Common myeloid progenitor, CD34-positive (primary cell): ENCODE measurements around the gene TMC3.
A peak's percentile ranks its signal among the peaks of the same experiment; 100 is the strongest.

ENCODE experiments used
- CTCF ChIA-PET: fragments of 350-600 bp; sonication (Branson Sonifier 250); formaldehyde crosslinking; loops from one replicate; lab custom pipeline; 2021; ENCODE audit warnings: antibody characterized with exemption; lab: Charles Lee
- POLR2A ChIA-PET: fragments of 350-600 bp; sonication (Branson Sonifier 250); formaldehyde crosslinking; loops from one replicate; lab custom pipeline; 2021; ENCODE audit warnings: antibody characterized with exemption; lab: Charles Lee
- DNase-seq, 3 donors: peaks; one replicate each; pipeline versions ENCODE4 v3.0.0 to v3.0.0-alpha.2; 2013
- H3K27ac ChIP-seq, 2 experiments: 1 replicate in 1 of 2; 2 replicates in 1 of 2; pipeline ENCODE4 v1.7.0; 2013; ENCODE audit warnings: inconsistent platforms in 2 of 2, low read length in 2 of 2, mild to moderate bottlenecking in 2 of 2, low read depth in 1 of 2, moderate library complexity in 1 of 2; ENCODE audit not compliant: severe bottlenecking in 2 of 2, insufficient read depth in 1 of 2, poor library complexity in 1 of 2
- H3K27me3 ChIP-seq, 5 experiments: replicated peaks in 2 of 5; 1 replicate in 3 of 5; 2 replicates in 2 of 5; pipeline versions ENCODE4 v1.6.1 to v1.7.0; 2013; ENCODE audit warnings: low read length in 4 of 5, mild to moderate bottlenecking in 2 of 5, moderate library complexity in 2 of 5, inconsistent platforms in 1 of 5; ENCODE audit not compliant: insufficient read depth in 5 of 5, control insufficient read depth in 4 of 5
- H3K36me3 ChIP-seq, 4 experiments: 1 replicate in 2 of 4; 2 replicates in 2 of 4; pipeline versions ENCODE4 v1.6.1 to v1.7.0; 2013; ENCODE audit warnings: low read length in 3 of 4, control low read depth in 1 of 4, mild to moderate bottlenecking in 1 of 4; ENCODE audit not compliant: control insufficient read depth in 4 of 4, insufficient read depth in 4 of 4
- H3K4me1 ChIP-seq, 4 experiments: 1 replicate in 3 of 4; 2 replicates in 1 of 4; pipeline versions ENCODE4 v1.6.1 to v1.7.1; 2013; ENCODE audit warnings: low read length in 3 of 4, mild to moderate bottlenecking in 3 of 4, control low read depth in 1 of 4, inconsistent platforms in 1 of 4, moderate library complexity in 1 of 4; ENCODE audit not compliant: control insufficient read depth in 4 of 4, insufficient read depth in 4 of 4; ENCODE audit errors: control extremely low read depth in 1 of 4
- H3K4me3 ChIP-seq, 7 experiments: 1 replicate in 4 of 7; 2 replicates in 3 of 7; pipeline versions ENCODE4 v1.5.1 to v1.7.0; 2013; ENCODE audit warnings: mild to moderate bottlenecking in 7 of 7, low read length in 6 of 7, moderate library complexity in 6 of 7, inconsistent platforms in 2 of 7, low read depth in 2 of 7, control low read depth in 1 of 7; ENCODE audit not compliant: insufficient read depth in 4 of 7, control insufficient read depth in 1 of 7; ENCODE audit errors: extremely low read depth in 1 of 7
- H3K9me3 ChIP-seq, 5 experiments: 1 replicate in 4 of 5; 2 replicates in 1 of 5; pipeline versions ENCODE4 v1.6.1 to v1.7.1; 2013; ENCODE audit warnings: low read length in 4 of 5, mild to moderate bottlenecking in 2 of 5, inconsistent platforms in 1 of 5, low read depth in 1 of 5, moderate library complexity in 1 of 5; ENCODE audit not compliant: control insufficient read depth in 4 of 5, insufficient read depth in 2 of 5; ENCODE audit errors: control extremely low read depth in 1 of 5
- WGBS: methylation state at CpG from one replicate; pipeline ENCODE4 v1.1.5; 2013; ENCODE audit not compliant: insufficient coverage; 5-methylcytosine and 5-hydroxymethylcytosine counted together

The TMC3 gene

GRCh38 chr15:81387621-81388435, 13.8 kb upstream of the TMC3 start:
- ChIA-PET POLR2A (no interaction called here), CTCF (interaction anchor here (0.6 to 2.4 kb wide), 6 partner anchors 11 to 557 kb away, joined by 3 to 9 read pairs (median 4); no protein-coding TSS in a partner anchor)
- WGBS, result 99% methylated on average over 12 of the region's 12 CpGs
- H3K4me3 ChIP-seq, result no peak overlapping the region
- H3K36me3 ChIP-seq, result no peaks in the 10 kb centered on the region
- H3K27ac ChIP-seq, result no peak overlapping the region
- H3K4me1 ChIP-seq, result peaks cover 0 to 28% (median 13%) of the 10 kb centered on the region in 4 experiments
- DNase-seq, result no peak
- H3K27me3 ChIP-seq, result no peaks in the 10 kb centered on the region
- peaks cover 0 to 8% (median 2%) of the 10 kb centered on the region in 5 experiments for H3K9me3 ChIP-seq

GRCh38 chr15:81386947-81387346, 12.9 kb upstream of the TMC3 start:
- 92% methylated on average over 2 of the region's 2 CpGs for WGBS
- ChIA-PET POLR2A (no interaction called here), CTCF (interaction anchor here (1.4 kb wide), 1 partner anchor 14 kb away, joined by 3 read pairs; no protein-coding TSS in a partner anchor)
- Histone ChIP-seq H3K27ac (no peak overlapping the region), H3K9me3 (peaks cover 0 to 8% (median 2%) of the 10 kb centered on the region in 5 experiments), H3K4me1 (peaks cover 0 to 28% (median 13%) of the 10 kb centered on the region in 4 experiments), H3K4me3 (no peak overlapping the region), H3K36me3 (no peaks in the 10 kb centered on the region), H3K27me3 (no peaks in the 10 kb centered on the region)
- no peak for DNase-seq

- WGBS, result 100% methylated on average over 4 of the region's 4 CpGs
- Histone ChIP-seq H3K9me3 (peaks cover 0 to 8% (median 2%) of the 10 kb centered on the region in 5 experiments), H3K27me3 (no peaks in the 10 kb centered on the region), H3K27ac (no peak overlapping the region), H3K36me3 (no peaks in the 10 kb centered on the region), H3K4me1 (peaks cover 0 to 28% (median 13%) of the 10 kb centered on the region in 4 experiments), H3K4me3 (peak overlapping the region in 1 of 7 experiments; percentile 16)
- ChIA-PET CTCF (no interaction called here), POLR2A (no interaction called here)
- no peak for DNase-seq
These were observed 11.7 kb upstream of the TMC3 start for GRCh38 chr15:81385721-81386076.

- WGBS, result 45% methylated on average over 5 of the region's 6 CpGs
These were observed 11.1 kb upstream of the TMC3 start for GRCh38 chr15:81384891-81385720.

GRCh38 chr15:81381720-81382119, 7.7 kb upstream of the TMC3 start:
- POLR2A ChIA-PET, result no interaction called here
- CTCF ChIA-PET, result no interaction called here
- DNase-seq, result no peak
- Histone ChIP-seq H3K27me3 (no peaks in the 10 kb centered on the region), H3K27ac (no peak overlapping the region), H3K4me3 (no peak overlapping the region), H3K9me3 (peaks cover 0 to 8% (median 2%) of the 10 kb centered on the region in 5 experiments), H3K36me3 (no peaks in the 10 kb centered on the region), H3K4me1 (peaks cover 0 to 22% (median 13%) of the 10 kb centered on the region in 4 experiments)
- 100% methylated on average over 2 of the region's 2 CpGs for WGBS

More at GRCh38 chr15:81384891-81385720, 11.1 kb upstream of the TMC3 start:
- Histone ChIP-seq H3K27ac (no peak overlapping the region), H3K27me3 (no peaks in the 10 kb centered on the region), H3K4me3 (peak overlapping the region in 1 of 7 experiments; percentile 16), H3K4me1 (peaks cover 0 to 28% (median 13%) of the 10 kb centered on the region in 4 experiments), H3K36me3 (no peaks in the 10 kb centered on the region), H3K9me3 (peaks cover 0 to 8% (median 2%) of the 10 kb centered on the region in 5 experiments)
- peak; percentile 40 to 94 (median 93) for DNase-seq
- CTCF ChIA-PET, result no interaction called here
- POLR2A ChIA-PET, result no interaction called here

GRCh38 chr15:81380668-81381067, 6.7 kb upstream of the TMC3 start:
- DNase-seq, result no peak
- WGBS, result no CpG with 5 or more reads among the region's 2 CpGs
- POLR2A ChIA-PET, result interaction anchor here (0.6 kb wide), 1 partner anchor 208 kb away, joined by 3 read pairs; no protein-coding TSS in a partner anchor

More at GRCh38 chr15:81380668-81381067, 6.7 kb upstream of the TMC3 start:
- Histone ChIP-seq H3K36me3 (no peaks in the 10 kb centered on the region), H3K4me1 (peaks cover 0 to 13% (median 8%) of the 10 kb centered on the region in 4 experiments), H3K4me3 (no peak overlapping the region), H3K27ac (no peak overlapping the region), H3K27me3 (no peaks in the 10 kb centered on the region), H3K9me3 (peaks cover 0 to 8% (median 2%) of the 10 kb centered on the region in 5 experiments)
- CTCF ChIA-PET, result interaction anchor here (0.8 to 1.1 kb wide), 2 partner anchors 12 to 41 kb away, joined by 3 read pairs; no protein-coding TSS in a partner anchor
